Hypothalamus (tissue), 51 donors: Measurements from ENCODE around the gene OGA.

Source experiments
- DNase-seq, 51 donors: peaks; one replicate each; lab custom pipeline; 2025; lab: John Stamatoyannopoulos, UW

Gene OGA

DNA sequence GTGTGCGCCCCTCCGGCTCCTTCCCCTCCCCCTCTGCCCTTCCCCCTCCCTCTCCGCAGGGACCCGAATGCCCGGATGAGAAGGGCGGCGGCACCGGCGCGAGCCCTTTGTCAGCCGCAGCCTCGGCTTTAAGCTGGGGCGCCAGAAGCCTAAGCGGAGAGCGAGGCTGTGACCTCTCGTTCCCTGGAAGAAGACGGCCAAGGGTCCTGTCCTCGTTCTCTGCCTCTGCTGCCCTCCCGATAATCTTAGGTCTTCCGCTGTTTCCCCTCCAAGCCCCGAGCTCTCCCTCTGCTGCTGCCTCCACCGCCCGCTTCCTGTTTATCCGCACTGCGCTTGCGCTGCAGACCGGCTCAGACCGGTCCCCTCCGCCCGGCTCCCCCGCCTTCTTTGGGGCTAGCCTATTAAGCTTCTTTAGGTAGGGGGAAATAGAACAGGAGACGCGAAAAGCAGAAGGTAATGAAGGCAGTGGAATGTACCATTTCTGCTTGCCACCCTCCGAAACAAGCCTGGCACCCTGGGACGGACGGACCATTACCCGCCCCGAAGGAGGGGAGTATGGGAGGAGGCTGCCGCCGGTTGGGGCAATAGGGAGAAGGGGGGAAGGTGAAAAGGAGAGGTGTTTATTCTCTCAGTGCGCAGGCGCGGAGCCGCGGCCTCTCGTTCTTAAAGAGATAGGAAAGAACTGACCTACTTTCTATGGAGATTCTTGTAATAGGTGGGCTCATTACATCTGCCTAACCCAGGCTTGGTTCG lies at the start of gene OGA:
Gene OGA (minus strand): TSS at position 326 of the 753 bp plus-strand sequence. CDS start 422 bp downstream, outside the sequence.
- DNase-seq = peak; percentile 88 to 100 (median 97)

DNA sequence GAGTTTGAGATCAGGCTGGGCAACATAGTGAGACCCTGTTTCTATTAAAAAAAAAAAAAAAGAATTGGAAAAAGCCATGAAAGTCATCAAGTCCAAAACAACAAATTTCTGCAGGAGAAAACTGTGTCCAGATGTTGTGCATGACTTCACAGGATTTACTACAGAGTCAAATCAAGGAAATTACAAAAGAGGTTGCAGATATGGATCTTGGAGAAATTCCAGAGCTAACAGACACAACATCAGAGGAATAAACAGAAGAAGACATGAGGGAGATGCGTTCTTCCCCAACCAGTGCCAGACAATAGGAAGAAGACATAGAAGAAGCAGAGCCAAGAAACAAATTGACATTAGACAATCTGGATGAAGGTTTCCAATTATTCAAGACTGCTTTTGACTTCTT lies 49.7 kb upstream of the OGA start:
- no peak for DNase-seq

DNA sequence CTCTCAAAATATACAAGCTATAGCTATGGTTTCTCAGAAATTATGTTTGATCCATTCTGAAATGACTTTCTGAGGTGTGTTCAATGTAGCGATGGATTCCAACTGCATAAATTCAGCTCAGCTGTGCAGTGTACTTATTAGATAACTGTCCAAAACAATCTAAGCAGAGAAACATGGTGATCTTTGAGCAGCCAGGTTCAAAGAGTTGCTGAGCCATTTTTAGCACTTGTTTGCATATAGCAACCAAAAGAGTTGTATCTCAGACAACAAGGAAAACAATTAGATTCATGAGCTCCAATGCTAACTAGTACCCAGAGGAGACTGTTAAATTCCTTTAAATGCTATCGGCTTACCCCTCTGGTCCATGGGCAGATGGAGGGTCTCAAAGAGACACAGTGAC lies 41.3 kb upstream of the OGA start:
- DNase-seq = no peak

DNA sequence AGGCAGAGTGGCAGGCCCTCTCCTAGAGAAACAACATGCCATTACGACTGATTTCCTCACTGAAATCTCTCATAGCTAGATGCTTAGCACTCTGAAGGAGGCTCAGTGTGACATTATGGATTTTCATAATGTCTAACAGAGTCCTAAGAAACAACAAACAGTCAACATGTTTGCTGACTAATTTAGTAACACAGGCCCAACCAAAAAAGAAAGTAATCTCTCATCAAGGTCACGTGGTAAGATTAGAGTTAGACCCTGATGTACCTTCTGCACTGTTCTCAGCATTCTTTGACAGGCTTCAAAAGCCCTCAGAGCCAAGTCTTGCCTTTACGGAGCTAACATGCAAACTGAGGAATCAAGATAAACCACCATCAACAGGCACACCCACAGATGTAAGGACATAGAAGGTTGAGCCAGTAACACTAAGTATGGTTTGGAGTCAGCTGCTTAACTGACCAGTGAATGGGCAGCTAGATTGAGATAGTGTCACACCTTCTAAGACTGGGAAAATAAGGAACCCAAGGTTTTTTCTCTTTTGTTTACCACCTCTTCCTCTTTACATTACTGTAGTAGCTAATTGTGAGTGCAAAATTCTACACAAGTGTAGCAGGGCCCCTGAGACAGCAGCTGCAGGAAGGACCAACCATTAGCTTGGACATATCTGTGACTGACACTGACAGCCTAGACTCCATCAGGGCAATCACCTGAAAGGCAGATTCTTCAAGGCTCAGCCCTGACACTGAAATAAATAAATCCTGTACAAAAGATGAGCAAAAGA lies 40.7 kb upstream of the OGA start:
- DNase-seq = no peak

DNA sequence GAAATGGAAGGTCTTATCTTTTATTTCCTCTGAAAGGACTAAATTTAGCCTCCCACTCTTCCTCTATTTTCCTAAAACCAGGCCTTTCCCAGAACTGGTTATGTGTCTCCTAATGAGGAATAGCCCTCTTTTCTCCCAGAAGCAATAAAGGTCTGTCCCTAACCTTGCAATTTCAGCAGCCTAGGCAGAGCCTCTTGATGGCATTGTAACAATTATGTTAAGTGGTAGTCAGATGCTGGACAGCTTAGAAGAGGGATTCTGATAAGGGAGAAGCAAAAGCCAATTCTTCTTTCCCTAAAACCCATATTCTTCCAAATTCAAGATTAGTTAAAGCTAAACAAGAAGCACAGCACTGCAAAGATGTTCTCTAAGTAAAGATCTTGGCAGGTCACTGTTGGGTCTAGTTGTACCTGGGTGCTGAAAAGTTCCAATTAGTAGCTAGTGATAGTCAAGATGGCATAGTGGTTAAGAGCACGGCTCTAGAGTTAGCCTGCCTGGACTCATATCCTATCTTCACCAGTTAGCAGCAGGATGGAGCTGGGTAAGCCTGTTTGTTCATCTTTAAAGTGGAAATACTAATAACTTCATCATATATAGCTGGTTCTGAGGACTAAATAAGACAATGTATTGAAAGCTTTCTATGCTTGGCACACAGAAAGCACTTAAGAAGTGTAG lies 39.7 kb upstream of the OGA start:
- DNase-seq = no peak

DNA sequence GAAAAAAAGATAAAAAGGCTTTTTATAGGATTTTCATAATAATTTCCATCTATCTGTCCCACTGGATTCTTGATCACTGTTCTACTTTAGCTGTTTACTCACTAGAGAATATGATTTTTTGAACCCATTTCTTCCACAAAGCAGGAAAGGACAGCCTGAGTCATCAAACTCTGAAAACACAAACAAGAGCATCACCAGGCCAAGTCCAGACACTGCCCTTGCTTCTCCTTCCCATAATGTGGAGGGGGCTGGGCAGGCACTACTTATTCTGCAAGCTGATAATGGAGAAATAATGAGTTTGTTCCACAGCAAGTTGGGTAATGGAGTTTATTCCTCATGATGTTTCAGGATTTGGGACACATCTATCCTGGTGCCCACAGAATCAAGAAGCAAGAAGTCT lies 38.4 kb upstream of the OGA start:
- no peak for DNase-seq

DNA sequence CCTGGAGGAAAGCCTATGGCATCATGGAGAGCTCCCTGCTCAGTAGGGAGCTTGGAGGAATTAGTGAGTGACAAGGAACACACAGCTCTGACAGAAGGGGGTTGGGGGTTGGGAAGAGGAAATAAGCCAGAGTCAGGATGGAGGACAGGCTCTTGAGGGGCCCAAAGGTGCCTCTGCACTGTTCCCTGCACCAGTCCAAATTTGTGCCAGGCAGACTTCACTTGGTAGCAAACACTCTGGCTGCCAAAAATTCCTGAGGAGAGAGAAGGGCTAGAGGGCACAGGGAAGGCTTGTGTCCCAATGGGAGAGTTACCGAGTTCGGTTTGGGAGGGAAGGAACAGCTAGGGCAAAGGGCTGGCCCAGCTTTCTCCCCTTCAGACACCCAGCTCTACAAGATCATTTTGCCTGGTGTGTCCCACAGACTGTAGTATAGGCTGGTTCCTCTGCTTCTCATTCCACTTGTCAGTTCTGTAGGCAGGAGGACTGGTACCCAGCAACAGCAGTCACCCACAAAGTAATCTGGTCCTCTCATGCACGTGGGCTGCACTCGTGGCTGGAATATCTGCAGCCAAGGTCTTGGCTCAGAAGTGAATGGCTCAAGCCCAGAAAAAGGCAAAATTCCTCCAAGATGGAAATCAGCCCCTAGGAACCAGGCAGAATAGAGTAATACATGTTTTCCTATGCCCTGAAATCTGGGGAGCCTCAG lies 33.3 kb upstream of the OGA start:
- peak in 8 of 51 donors; percentile 9 to 26 (median 19) for DNase-seq

DNA sequence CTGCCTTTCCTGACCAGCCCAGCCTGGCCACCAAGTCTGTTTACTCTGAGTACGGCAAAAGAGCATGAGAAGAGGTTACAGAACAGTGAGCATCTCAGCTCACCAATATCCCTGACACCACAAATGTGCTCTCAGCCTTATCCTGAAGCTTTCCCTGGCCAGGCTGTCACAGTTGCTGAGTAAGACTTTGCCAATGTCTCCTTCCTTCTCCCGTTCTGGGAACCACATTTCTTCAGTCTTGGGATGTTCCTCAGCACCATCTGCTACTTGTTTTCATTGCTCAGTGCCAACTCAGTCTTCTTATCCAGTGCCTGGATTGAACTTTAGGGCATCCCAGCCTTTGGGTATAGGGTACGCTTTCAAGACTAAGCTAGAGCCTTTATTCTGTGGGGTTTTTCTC lies 32.5 kb upstream of the OGA start:
- DNase-seq = no peak

DNA sequence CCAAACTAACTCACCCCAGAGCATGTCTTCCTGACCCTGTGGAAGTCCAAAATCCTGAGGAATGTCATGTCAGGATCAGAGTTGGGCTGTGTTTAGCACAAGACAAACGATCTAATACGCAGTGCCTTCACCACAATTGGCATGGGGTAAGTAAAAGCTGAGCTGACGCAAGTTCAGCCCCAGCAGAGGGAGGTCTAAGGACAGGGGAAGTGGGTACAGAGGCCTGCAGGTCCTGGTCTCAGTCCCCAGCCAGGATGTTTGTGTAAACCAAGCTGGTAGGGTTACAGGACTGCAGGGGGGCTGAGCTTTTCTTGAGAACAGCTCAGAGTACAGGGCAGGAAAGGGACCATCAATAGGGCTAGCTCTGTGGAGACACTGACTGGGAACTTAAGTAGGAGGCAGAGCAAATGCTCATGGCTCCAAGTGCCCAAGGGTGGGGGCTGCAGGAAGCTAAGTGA lies 30.7 kb upstream of the OGA start:
- DNase-seq = no peak

DNA sequence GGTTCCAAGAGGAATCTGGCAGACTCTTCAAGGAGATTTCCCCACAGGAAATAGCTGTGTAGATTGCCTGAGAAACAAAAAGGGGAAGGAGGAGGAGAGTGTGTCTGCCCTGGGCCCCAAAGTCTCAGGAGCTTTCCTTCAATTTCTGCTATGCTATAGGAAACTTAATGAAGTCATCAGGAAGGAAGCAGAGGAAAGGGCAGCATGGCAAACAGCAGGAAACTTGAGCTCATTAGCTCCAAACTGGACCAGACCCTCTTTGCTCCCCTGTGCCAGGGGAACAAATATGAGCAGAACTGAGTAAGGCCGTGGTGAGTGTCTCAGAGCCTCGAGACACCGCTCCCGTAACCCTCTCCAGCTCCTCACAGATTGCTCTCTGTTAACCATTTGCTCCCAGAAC lies 30.2 kb upstream of the OGA start:
- no peak for DNase-seq

DNA sequence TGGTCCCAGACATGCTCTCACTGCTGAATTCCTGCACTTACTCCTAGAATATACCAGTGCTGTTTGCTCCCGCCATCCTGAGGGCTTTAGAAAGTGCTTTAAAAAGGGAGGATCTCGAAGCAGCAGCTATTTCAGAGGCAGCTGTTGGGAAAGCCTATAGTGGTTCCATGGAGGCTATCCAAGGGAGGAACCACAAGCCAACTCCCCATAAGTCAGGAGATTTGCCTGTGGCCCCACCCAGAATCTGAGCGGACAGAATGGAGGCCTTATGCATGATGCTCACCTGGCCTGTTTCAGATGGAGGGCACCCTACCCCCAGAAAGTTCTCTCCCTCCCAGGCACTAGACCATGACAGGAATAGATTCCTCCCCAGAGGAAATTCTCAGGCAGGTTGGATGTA lies 27.6 kb upstream of the OGA start:
- DNase-seq = no peak

DNA sequence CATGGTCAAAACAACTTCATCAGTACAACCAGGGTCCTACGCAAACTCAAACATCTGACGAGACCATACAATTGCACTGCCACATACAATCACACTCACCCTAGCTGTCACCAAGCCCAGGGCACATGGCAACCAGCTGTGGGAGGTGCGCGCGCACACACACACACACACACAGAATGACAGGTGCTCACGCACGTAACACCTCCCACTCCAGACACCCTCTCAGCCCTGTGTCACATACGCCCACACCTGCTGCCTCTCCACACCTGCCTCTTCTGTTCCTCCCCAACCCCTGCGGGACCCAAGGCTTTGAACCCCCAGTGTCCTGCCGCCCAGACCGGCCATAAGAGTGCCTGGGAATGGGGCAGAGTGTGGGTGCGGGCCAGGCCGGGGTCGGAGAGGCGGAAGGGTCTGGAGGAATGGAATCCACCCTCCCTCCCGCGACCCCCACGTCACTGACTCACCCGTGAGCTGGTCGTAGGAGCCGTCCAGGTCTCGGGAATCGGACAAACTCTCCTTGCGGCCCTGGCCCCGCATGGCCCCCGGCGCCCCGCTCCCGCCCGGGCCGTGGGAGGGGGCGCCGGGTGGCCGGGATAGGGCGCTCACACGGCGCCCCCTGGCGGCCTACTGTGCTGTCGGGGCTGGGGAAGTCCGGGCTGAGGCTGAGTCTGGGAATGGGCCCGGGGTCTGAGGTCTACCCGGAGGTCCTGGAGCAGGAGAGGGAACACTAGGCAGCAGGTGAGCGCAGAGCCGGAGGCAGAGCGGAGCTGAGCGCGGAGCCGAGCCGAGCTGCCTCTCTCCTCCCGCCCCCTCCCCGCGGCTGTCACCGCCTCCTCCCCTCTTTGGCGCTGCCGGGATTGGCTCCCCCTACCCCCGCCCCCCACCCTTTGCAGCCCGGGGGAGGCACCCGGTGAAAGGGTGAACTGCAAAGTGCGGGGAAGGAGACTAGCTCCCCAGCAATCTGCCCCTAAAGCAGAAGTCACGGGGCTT lies 25.1 kb upstream of the OGA start, which contains the start of gene KCNIP2:
Gene KCNIP2 (minus strand): TSS at position 769 of the 990 bp plus-strand sequence. CDS start 232 bp downstream, at position 537.
- DNase-seq = peak in 26 of 51 donors; percentile 7 to 70 (median 38)

DNA sequence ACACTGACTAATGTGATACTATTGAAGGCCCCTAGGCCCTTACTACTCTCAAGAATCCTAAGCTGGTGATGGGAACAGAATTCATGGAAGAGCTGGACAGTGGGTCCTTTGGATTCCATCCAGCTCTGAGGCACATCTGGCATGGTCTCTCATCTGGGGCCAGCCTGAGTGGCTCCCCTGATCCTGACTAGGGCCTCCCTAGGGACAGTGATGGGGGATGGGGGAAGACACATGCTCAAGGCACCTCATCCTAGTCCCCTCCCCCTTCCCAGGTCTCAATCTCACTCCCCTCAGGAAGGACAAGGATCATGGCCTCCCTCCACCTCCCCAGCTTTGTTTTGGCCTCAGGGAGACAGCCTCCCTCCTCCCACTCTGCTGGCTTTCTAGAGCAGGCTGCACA lies 23.6 kb upstream of the OGA start:
- no peak for DNase-seq

DNA sequence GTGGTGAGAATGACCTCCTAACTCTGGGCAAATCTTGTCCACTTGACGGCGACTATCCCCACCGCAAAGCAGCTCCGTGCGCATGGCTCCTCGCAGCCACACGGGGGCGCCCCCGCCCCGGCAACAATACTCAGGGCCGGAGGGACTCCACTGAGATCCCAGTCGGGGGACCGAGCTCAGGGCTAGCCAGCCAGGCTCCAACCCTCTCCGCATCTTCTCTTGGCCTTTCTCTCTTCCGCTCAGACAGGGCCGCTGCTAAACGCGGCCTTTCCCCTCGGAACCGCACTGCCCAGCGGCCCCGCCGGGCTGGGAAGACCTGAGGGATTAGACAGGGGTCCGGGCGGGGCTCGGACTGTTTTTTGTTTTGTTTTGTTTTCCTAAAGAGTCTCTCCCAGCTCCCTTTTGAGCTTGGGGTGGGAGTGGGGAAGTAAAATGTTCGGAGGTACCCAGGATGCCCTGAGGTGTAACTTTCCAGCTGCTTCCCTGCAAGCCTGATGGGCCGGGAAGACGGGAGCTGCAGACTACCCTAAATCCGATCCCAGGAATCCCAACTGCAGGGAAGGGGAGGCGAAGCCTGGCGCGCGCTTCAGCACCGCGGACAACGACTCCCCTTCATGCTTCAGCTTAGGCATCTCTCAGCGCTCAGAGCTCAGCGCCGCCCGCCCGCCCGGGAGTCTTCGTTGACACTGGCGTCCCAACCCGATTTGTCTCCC lies 22.7 kb upstream of the OGA start:
- DNase-seq = peak in 49 of 51 donors; percentile 28 to 87 (median 78)

DNA sequence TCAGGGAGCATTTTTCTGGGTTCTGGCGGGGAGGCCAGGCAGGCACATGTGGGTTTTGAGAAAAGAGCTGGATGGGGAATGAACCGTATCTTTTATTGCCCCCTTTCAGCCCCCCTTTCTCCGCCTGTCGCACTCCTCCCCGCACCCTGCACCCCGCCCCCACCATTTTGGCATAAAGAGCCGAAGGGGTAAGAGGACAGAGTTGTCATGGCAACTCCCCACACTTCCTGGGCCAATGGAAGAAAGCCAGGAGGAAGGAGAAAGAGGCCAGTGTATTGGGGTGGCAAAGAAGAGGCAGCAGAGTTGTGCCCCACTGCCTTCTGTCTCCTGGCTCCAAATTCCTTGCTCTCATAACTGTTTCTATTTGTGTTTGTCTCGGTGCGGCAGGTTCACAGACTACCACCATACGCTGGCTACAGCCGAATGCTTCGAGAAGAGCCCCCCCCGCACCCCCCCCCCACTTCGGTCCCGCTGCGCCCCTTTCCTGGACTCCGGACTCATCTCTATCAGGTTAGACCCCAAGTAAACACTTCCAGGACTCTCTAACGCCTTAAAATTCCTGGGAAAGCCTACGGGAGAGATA lies 21.9 kb upstream of the OGA start:
- peak in 32 of 51 donors; percentile 32 to 78 (median 50) for DNase-seq

DNA sequence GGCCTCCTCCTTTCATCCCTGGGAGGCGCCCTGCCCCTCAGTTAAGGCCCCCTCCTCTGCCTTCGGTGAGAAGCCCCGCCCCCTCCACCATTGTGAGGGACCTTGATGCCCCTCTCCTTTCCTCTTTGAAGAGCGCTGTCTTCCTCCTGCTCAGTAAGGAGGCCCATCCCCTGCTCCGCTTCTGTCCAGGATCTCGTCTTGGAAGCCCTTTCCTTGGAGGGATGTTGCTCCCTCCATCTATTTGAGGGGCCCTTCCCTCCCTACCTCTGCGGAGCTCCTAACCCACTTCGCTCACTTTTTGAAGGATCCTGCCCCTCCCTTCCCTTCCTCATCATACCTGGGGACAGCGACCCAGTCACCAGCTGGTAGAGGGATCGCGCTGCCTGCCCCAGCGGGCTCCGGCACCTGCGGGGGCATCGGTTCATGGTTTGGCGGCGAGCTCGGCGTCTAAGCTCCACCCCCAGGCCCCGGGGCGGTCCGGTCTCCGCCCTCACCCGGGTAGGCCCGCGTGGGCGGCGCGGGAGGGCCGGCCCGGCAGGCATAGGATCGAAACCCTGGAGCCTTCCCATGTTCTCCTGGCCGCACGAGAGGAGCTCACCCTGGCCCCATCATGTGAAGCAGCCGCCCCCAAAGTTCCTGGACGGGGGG lies 21.3 kb upstream of the OGA start:
- peak in 34 of 51 donors; percentile 12 to 72 (median 46) for DNase-seq

DNA sequence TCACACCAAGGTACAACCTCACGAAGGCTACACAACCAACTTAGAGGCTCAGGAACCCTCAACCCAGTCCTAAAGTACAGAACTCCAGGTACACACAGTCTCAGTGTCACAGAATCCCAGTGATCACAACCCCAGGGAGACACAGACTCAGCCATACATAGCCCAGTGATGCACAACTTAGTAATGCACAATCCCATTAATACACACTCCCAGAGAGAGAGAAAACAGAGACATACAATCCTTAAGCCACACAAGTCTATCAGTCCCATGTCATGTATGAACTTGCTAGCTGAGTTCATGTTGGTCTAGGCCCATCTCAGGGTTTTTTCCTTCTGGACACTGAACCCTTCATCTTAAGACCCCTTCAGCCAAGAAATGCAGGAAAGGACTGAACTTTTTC lies 20.8 kb upstream of the OGA start:
- DNase-seq = no peak
